BLaER1 treated with 17β-estradiol and CSF1 and Interleukin-3, amounts not matched to agents 10 nM and 100 nM (cell line): ENCODE data around the gene SCAMP2.

Experiments
- H3K27ac ChIP-seq, 11 experiments: shearing (Covaris generic); formaldehyde crosslinking; 2 replicates each; pipeline ENCODE4 v1.8.1; 2022
- H3K27me3 ChIP-seq, 11 experiments: shearing (Covaris generic); formaldehyde crosslinking; 2 replicates each; pipeline ENCODE4 v1.8.1; 2022
- H3K36me3 ChIP-seq, 11 experiments: shearing (Covaris generic); formaldehyde crosslinking; 2 replicates each; pipeline ENCODE4 v1.8.1; 2022
- H3K4me1 ChIP-seq, 10 experiments: shearing (Covaris generic); formaldehyde crosslinking; 2 replicates each; pipeline ENCODE4 v1.8.1; 2022
- H3K4me2 ChIP-seq, 11 experiments: shearing (Covaris generic); formaldehyde crosslinking; 2 replicates each; pipeline ENCODE4 v1.8.1; 2022
- H3K4me3 ChIP-seq, 10 experiments: shearing (Covaris generic); formaldehyde crosslinking; 2 replicates each; pipeline ENCODE4 v1.8.1; 2022
- H3K9ac ChIP-seq, 11 experiments: shearing (Covaris generic); formaldehyde crosslinking; 2 replicates each; pipeline ENCODE4 v1.8.1; 2022
- H3K9me3 ChIP-seq, 11 experiments: shearing (Covaris generic); formaldehyde crosslinking; replicated peaks in 1 of 11; 2 replicates each; pipeline ENCODE4 v1.8.1; 2022
- H4K20me1 ChIP-seq, 11 experiments: shearing (Covaris generic); formaldehyde crosslinking; 2 replicates each; pipeline ENCODE4 v1.8.1; 2022
- Cebpa-rat ChIP-seq, 11 experiments: shearing (Covaris generic); IDR thresholded peaks; 2 replicates each; pipeline ENCODE4 v1.8.1; 2022

SCAMP2 gene

DNA sequence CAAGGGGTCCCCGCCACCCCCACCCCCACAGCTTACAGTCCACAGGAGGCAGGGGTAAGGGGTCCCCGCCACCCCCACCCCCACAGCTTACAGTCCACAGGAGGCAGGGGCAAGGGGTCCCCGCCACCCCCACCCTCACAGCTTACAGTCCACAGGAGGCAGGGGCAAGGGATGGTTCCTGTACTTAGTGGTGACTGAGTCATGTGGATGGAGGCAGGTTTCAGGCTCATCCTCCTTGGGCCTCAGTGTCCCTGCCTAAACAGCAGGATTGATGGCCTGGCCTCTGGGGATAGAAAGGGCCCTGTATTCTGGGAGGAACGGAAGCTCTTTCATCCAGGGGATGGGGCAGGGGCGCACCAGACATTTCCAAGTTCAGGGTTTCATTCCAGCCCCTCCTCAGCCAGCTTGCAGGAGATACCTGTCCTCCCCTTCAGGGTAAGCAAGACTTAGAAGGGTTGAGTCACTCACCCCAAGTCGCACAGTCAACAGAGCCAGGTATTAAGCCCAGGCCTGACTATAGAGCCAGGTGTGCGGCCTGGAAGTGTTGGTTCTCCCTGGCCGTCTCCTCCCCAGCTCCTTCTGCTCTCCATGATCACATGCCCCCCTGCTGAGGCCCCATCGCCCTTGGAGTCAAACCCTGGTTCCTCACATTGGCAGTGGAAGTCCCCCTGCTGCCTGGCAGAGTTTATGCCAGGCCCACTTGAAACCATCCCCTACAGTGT lies 78.8 kb downstream of the SCAMP2 start:
- H4K20me1 ChIP-seq, result peaks cover 89 to 99% (median 97%) of the 10 kb centered on the region in 11 experiments
- TF ChIP-seq Cebpa-rat (IDR thresholded peaks at IDR 0.05), result no peak
- peak overlapping the region in 9 of 11 experiments; percentile 23 to 52 (median 36); a peak in 10 of 22 replicates for H3K9ac ChIP-seq
- no peak overlapping the region for H3K4me3 ChIP-seq
- H3K9me3 ChIP-seq, result no peaks in the 10 kb centered on the region
- peak overlapping the region in 5 of 11 experiments; percentile 2 to 36 (median 13); a peak in 3 of 22 replicates for H3K27ac ChIP-seq
- H3K4me1 ChIP-seq, result peaks cover 80 to 97% (median 91%) of the 10 kb centered on the region in 10 experiments
- H3K27me3 ChIP-seq, result no peaks in the 10 kb centered on the region
- peaks cover 32 to 80% (median 56%) of the 10 kb centered on the region in 11 experiments for H3K36me3 ChIP-seq
- H3K4me2 ChIP-seq, result peak overlapping the region; percentile 11 to 84 (median 35); a peak in 17 of 22 replicates
